Measurements from ENCODE around the gene NTNG2. TPM values are rescaled to one million over a fixed set of nuclear protein-coding genes. Genes with fewer than 3 reads are reported as not detected.

NTNG2 gene
- total RNA-seq, 1 donor from 2014 or later, result 2.2 TPM

DNA sequence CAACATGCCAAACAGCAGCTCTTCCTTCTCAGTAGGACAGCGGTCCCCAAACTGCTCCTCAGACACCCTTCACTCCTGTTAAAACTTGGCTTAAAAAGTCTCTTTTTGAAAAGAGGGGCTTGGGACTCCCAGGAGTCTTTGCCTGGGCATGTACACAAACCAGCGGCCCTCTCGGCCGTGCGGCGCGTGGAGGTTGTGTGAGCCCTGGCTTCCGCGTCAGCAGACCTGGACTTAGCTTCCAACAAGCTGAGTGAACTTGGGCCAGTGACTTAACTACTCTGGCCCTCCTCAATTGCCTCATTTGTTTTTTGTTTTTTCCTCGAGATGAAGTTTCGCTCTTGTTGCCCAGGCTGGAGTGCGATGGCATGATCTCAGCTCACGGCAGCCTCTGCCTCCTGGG lies 15.3 kb upstream of the NTNG2 start:
- DNase-seq (ENCODE audit: low spot score), result no peak

DNA sequence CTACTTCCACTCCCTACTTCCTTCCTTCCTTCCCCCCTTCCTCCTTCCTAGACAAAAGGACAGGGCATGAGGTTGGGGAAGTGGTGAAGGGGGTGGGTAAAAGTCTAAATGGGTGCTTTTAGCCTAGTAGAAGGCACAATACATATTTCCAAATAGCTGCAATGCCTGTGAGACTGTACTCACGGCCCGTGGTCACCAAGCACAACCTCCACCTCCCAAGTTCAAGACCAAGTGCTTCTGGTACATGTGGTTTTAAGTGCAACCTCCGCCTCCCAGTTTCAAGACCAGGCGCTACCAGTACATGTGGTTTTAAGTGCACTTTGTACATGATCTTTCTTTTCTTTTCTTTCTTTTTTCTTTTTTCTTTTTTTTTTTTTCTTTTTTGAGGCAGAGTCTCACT lies 14.5 kb upstream of the NTNG2 start:
- no peak for DNase-seq (ENCODE audit: low spot score)

DNA sequence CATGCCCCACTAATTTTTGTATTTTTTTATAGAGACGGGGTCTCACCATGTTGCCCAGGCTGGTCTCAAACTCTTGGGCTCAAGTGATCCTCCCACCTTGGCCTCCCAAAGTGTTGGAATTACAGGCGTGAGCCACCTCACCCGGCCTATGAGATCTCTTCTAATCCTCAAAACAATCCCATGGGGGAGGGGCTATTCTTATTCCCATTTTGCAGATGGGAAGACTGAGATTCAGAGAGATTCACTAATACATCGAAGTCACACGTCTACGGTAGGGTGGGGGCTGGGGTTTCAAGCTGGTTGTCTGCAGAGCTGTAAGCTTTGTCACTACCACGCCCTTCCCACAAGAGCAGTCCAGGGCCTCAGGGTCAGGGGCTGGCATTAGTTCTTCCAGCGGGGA lies 14.0 kb upstream of the NTNG2 start:
- DNase-seq (ENCODE audit: low spot score), result no peak

DNA sequence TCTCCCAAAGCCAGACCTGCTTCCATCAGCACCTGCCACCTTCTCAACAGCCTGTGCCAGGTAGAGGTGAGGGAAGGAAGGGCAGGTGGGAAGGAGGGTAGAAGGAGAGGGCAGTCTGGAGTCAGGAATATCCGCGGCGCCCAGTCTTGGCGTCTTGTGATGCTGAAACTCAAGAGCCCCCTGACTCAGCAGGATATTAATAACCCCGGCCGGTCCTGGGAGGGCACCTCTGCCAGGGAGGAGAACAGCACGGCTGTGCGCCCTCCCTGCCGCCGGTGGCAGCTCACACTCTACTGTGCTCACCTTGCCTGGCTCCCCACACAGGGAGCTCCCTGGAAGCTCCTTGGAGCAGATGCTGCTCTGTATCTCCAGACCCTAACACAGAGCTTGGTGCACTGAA lies 11.6 kb upstream of the NTNG2 start:
- no peak for DNase-seq (ENCODE audit: low spot score)

DNA sequence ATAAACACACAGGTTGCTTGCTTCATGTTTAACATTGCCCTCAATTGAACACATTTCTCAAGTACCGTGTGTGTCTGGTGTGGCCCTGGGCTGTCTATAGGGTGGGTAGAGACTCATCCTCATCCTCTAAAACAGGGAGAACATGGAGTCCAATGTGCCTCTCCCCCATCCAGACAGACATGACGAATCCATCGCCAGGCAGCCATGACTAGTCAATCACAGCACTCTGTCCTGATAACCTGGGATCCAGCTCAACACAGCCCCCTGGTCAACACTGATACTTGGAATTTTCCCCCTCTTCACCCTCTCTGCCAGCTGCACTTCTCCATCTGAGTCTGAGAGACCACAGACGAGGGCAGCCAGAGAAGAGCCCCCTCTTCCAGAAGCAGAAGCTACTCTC lies 10.7 kb upstream of the NTNG2 start:
- DNase-seq (ENCODE audit: low spot score), result no peak

DNA sequence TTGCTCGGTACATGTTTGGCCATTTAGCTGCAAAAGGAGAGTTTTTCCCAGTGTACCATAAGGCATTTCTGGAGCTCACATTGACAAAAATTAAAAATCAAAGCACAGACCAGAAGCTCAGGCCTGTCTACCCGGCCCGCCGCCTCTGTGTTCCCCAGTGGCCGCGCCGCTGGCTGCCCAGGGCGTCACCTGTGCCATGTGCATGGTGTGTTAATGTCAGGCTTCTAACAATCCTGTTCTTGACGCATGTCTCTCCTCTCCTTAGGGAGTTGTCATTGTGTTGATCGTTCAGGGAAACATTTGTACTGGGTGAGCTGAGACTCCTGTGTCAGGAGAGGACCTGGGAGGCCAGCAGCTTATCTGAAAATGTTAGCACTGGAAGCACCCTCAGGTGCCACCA lies 9.6 kb upstream of the NTNG2 start:
- DNase-seq (ENCODE audit: low spot score), result no peak

DNA sequence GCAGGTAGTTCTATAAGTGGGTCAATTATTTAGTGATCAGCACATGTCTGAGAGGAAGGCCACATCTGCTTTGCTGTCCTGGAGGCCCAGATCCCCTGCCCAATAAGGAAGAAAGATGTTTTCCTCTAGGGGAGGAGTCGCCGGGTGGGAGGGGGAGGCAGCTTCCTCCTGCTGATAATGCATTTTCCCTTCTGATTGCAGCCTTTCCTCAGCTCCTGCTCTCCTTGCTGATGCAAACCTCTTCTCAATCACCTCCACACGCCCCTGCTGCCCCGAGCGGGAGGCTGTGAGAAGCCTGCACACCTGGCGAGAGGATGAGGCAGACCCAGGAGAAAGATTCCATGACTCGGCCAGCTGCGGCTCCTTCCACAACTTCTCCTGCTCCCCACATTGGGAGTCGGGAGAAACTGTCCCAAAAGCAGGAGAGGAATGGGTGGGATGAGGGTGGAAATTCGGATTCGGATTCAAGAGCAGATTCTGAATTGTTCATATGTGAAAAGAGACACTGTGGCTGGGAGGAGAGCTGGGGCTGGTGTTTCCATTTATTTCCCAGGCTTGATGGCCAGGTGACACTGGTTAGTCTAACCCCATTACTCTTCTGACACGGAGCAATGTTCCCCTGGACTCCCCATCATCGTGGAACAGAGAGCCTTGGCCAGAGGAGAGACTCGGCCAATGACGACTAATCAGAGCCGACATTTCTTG lies 6.8 kb upstream of the NTNG2 start:
- DNase-seq (ENCODE audit: low spot score), result no peak

DNA sequence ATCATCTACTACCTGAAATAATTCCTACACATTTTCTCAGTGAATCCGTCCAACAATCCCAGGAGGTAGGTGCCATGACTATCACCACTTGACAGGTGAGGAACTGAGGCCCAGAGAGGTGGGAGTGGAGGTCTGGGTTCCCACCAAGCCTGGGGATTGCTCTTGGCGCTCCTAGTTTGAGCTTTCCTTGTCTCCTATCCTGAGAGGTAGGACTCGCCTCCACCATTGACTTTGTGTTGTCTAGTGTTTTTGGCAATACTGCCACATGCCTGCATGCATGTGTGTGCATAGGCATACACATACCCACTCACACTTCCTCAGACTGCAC lies 6.3 kb upstream of the NTNG2 start:
- DNase-seq (ENCODE audit: low spot score), result no peak

DNA sequence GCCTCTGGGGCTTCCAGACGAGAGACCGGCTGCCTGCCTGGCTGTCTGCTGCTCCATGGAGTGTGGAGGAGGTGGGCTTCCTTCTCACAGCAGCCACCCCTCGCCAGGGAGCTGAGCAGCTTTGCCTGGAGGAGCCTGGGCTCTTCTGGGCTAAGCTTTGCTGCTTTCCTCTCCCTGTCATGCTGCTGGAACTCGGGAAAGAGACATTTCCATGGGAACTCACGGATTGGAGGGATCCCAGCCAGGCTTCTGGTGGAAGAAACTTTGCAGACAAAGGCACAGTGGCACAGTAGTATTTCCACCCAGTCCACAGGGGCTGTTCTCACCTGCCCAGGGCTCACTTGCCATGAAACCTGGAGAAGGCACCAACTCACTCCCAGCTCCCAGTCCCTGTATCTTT lies 5.6 kb upstream of the NTNG2 start:
- no peak for DNase-seq (ENCODE audit: low spot score)

DNA sequence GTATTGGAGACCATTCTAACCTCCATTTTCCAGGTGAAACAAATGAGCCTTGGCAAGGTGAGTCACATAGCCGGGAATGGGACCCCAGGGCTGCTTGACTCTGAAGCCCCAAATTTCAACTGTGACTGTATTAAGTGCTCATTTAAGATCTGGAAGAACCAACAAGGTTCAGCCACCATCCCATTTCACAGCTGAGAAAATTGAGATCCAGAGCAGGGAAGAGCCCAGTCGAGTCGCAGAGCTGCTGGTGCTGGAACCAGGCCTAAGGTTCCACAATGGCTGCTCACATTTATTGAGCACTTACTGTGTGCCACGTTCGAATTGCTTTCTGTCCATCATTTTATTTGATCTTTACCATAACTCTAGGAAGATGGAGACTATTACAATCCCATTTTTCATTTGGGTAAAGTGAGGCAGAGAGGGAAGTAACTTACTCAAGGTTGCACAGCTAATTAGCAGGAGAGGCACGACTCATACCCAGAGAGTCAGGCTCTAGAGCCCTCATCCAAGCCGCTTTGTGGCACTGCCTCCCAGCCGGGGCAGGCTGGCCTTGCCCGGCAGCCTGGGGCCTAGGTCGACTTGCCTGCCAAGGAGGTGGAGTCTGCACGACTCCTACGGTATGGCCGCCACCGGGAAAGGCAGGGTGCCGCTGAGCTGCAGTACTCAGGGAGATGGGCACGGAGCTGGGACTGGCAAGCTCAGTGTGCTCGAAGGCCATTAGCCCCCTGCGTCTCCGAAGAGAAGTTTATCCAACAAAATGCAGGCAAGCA lies 4.3 kb upstream of the NTNG2 start:
- DNase-seq (ENCODE audit: low spot score), result no peak

DNA sequence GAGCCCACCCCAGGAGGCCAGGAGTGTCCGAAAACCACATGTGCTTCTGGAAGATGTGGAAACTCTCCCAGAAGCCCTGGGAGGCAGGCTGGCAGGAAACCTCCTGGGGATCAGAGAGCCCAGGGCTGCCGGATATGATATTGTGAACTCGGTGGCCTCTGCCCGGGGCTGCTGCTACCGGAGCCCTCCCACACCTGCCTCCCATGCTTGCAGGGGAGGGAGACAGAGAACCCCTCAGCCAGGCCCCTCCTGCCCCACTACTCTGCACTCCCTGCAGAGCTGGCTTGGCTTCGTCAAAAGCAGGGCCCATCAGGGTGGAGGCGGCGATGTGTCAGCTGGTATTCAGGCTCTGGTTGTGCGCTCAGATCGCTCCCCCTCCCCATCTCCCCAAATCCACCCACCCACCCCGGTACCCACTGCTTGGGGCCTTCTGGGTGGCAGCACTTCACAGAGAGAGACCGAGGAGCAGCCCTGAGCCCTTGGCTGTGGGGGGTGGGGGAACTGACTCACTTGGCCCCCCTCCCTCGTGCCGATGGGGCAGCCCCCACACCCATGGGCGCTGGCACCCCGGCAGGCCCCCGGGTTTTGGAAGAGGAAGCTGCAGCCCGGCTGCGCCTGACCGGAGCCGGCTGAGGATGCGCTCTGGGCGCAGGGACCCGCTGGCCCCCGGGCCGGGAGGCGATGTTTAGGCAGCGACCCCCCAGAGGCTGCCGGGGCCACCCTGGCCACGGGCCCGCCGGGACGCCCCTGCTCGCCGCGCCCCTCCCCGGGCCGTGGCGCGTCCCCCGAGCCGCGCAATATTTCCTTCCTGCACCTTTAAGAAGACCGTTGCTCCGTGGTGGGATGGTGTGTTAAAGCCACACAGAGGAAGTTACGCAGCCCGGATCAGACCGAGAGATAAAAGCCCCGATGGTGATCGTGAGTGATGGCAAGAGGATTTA lies 786 bp upstream of the NTNG2 start:
- DNase-seq (ENCODE audit: low spot score), result no peak

DNA sequence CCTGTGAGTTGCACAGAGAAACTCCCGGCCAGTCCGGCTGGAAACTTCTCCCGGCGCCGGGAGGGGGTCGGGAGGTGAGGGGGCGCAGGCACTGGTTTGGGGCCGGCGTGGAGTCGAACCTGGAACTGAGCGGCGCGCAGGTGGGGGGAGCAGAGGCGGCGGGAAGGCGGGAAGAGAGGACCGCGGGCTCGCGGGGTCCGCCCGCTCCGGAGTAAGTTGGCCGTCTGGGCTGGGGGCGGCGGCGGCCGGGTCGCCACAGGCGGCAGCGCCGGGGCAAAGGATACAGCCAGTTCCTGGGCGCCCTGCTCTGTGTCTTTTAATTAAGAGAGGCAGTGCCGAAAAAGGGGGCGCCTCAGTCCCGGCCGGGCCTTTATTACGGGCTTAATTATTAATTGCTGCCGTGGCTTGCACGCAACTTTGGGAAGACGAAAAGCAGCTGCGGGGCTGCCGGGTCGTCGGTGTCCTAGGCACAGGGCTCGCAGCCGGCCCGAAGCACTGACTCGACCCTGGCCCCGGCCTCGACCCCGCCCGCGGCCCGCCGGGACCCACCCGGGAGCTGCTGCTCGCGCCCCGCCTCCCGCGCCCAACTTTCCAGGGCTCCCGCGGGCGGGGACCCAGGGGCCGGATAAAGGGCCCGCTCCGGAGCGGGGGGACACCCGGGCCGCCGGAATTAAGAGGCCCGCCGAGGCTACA lies 1.1 kb downstream of the NTNG2 start:
- no peak for DNase-seq (ENCODE audit: low spot score)

DNA sequence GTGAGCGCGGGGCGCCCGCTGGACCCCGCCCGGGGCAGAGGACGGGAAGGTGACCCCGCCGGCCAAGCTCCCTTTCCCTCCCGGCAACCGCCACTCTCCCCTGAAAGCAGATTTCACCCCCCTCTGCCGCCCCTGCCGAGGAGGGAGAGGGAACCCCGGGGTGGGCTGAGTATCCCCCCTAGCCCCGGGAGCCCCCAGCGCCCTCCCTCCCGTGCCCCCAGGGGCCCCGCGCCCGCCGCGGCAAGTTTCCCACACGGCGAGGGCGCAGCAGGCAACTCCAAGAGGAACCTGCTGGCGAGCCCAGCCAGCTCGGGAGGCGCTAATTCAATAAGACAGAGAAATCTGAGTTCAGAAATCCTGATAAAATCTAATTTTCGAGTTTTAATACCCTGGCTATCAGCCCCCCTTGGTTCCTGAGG lies 1.6 kb downstream of the NTNG2 start:
- DNase-seq (ENCODE audit: low spot score), result no peak

DNA sequence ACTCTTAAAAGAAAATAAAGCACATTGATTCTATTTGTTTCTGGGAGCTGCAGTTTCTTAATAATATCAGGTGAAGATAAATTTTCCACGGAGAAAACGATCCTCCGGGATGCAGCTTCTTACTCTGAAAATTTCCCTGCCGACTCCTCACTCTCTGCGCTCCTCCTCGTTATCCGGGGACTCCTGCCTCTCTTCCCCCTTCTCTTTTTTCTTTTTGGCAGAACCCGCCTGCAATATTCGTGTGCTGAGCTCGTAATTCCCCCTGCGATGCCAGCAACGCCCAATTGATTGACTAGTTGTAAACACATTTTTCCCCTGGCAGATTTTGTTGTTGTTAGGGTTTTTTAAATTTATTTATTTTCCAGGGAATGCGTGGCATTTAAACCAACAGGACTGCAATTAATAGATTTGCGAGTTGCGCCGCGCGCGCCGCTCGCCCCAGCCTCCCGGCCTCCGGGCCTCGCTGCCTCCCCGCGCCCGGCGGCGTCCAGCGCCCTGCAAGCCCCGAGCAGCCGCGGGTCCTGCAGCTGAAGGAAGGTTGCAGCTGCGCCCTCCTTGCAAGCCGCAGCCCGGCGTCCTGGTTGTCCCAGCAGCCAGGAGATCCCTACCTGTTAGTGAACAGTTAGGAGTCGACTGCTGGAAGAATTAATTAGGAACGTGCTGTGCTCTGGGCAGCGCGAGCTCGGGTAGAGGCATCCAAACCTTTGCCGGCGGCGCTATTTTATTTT lies 2.2 kb downstream of the NTNG2 start:
- DNase-seq (ENCODE audit: low spot score), result no peak

DNA sequence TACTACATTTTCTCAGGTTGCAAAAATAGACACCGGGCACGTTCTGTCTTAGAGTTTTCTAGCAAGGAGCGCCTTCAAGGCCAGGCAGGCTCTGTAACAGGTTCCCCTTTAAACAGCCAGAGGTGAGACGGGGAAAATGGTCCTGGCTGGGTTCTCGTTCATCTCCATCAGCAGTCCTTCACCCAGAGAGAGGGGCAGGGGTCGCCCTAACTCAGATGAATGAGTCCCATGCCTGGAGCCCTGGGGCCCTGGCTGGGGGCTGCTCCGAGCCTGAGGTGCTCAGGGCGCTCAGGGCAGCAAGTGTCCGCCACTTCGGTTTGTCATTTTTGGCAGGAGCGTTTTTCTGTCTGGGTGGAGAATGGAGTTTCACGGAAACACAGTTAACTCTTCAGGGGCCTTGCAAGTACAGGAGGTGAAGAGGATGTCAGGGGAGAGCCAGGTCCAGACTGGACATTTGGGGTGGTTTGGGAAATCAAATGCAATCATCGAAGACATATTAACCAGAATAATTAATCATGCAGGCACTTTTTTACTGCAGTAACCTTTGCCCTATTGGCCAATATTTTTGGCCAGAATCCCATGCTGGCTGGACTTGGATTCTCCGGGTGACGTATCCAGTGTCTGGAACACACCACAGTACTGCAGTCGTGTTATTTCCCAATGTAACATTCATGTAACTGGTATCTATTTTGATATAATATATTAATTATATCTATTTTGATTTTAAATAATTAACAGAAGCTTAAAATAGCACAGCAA lies 2.9 kb downstream of the NTNG2 start:
- DNase-seq (ENCODE audit: low spot score), result peak; percentile 68

DNA sequence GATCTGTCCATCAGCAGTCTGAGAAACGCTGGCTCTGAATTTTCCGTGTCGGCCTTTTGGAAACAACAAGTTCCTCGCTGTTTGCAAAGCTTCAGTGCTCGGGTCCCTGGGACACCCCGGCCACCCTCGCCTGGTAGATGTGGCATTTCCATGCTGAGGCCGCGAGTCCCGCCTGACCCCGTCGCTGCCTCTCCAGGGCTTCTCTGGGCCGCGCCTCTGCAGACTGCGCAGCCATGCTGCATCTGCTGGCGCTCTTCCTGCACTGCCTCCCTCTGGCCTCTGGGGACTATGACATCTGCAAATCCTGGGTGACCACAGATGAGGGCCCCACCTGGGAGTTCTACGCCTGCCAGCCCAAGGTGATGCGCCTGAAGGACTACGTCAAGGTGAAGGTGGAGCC lies 4.7 kb downstream of the NTNG2 start:
- no peak for DNase-seq (ENCODE audit: low spot score)

DNA sequence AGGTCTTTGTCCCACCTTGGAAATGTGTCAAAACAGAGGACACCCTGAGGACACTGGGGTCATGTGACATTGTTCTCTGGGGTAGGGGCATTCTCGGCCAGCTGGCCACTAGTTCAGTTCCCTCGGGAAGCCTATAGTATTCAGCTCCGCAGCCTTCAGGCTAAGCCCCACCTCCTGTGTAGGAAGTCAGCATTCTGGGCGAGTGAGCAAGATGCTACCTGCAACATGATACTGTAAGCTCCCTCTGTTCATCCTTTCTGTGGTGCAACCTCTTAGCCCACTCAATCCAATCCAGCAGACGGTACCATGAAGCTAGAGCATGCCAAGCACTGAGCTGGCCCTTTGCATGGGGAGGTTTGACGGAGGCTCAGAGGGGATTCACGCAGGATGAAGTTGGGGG lies 5.3 kb downstream of the NTNG2 start:
- DNase-seq (ENCODE audit: low spot score), result no peak

DNA sequence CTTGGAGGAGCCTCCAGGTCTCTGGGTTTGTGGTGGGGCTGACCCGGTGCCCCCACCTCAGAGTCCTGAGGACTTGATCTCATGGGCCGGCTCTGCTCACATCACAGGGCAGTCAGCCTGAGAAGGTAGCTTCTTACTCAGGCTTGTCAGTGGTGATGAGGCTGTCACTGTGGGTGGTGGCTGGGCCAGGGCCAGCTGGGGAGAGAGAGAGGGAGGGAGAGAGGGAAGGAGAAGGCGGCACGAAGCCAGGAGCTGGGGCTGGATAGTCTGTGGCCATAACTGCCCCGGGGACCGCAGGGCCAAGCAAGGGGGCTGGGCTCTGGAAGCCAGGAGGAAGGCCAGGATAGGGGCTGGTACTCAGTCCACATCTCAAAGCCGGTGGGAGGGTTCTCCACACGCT lies 6.5 kb downstream of the NTNG2 start:
- DNase-seq (ENCODE audit: low spot score), result no peak

DNA sequence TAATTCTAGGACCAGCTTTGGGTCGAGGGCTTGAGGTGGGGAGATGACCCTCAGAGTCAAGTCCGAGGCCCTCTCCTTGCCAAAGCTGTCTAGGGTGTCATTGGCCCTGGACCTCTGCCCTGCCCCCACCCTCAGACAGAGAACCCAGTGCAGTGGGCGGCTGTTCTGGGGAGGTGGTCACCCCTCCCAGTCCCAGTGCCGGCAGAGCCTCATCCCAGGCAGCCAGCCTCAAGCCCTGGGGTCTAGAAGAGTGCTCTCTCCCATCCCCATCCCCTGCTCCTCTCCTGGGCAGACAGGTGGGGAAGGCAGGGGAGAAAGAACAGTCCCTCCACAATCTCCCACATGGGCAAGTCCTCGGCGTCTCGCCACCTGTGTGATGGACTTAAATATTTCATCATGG lies 7.0 kb downstream of the NTNG2 start:
- no peak for DNase-seq (ENCODE audit: low spot score)

DNA sequence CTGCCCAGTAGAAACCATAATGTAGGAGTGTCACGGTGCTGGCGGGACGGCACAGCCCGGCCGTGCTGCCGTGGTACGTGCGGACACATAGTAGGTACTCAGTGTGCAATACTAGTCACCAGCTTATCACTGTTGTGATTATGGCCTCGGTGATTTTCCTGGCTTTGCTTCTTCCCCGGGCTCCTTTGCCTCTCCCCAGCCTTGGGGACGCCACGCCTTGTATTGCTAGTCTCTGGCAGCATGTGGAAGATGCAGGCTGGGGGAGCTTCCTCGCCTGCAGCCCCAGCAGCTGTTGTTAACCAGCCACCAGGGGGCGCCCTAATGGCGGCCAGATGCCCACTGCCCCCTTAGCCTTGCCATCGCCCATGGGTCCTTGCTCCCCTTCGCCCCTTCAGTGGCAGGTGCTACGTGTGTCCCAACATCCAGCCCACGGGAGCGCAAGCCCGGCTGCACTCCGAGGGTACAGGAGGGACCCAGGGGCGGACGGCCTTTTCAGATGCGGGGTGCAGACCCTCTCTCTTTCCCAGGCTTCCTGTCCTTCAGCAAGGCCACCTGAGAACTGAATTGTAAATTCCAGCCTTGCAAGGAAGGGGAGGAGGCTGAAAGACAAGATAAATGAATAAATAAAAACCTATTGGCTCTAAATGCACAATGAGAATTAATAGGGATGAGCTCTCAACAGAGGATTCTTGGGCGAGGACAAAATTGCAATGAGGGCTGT lies 8.0 kb downstream of the NTNG2 start:
- DNase-seq (ENCODE audit: low spot score), result no peak

All from ureter (tissue), 1 donor.